Measurements from ENCODE around the gene P4HA3.

DNA sequence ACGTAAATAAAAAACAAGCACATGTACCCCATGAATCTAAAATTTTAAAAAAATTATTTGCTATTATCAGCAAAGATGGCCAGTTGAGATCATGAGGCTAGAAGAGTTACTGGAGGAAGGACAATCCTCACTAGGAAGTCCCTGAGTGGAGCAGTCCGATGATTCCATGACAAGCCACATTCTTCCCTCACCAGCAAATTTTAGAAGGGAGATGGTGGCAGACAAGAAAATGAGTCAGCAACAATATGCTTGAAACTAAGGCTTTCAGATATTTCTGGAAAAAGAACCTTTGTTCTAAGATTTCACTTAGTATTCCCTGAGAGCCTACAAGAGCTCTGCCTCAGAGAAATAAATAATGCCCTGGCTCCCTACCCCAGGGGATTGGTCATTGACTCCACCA is 34.9 kb downstream of the P4HA3 start:
- TF ChIP-seq, protein P1, sequence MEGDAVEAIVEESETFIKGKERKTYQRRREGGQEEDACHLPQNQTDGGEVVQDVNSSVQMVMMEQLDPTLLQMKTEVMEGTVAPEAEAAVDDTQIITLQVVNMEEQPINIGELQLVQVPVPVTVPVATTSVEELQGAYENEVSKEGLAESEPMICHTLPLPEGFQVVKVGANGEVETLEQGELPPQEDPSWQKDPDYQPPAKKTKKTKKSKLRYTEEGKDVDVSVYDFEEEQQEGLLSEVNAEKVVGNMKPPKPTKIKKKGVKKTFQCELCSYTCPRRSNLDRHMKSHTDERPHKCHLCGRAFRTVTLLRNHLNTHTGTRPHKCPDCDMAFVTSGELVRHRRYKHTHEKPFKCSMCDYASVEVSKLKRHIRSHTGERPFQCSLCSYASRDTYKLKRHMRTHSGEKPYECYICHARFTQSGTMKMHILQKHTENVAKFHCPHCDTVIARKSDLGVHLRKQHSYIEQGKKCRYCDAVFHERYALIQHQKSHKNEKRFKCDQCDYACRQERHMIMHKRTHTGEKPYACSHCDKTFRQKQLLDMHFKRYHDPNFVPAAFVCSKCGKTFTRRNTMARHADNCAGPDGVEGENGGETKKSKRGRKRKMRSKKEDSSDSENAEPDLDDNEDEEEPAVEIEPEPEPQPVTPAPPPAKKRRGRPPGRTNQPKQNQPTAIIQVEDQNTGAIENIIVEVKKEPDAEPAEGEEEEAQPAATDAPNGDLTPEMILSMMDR (IDR thresholded peaks at IDR 0.05), result no peak
- TF ChIP-seq POLR2A (IDR thresholded peaks at IDR 0.05), result no peak

Measured in suprapubic skin (tissue), 3 donors.